OCI-LY1 (cell line): ENCODE measurements around the gene TCTN2.
A peak's percentile ranks its signal among the peaks of the same experiment; 100 is the strongest.

ENCODE experiments used
- H2AFZ ChIP-seq: fragments of 200-600 bp; sonication (generic), shearing (Covaris generic); 2 replicates; pipeline ENCODE4 v1.6.0; 2014; ENCODE audit warnings: antibody characterized with exemption, mild to moderate bottlenecking, low read length
- H3F3A ChIP-seq: fragments of 200-600 bp; sonication (generic), shearing (Covaris generic); 2 replicates; pipeline ENCODE4 v1.6.0; 2014; ENCODE audit warnings: mild to moderate bottlenecking, antibody characterized with exemption, low read length, moderate library complexity; ENCODE audit not compliant: insufficient read depth
- H3K27ac ChIP-seq: fragments of 200-600 bp; sonication (generic); 2 replicates; pipeline ENCODE4 v1.5.1; 2014; ENCODE audit warnings: low read length, mixed run types, mild to moderate bottlenecking, low read depth; ENCODE audit not compliant: poor library complexity, severe bottlenecking
- H3K27me3 ChIP-seq: fragments of 200-600 bp; sonication (generic); 2 replicates; pipeline ENCODE4 v1.6.0; 2014; ENCODE audit warnings: antibody characterized with exemption, mild to moderate bottlenecking, low read length, moderate library complexity; ENCODE audit not compliant: insufficient read depth
- H3K36me3 ChIP-seq: fragments of 200-600 bp; sonication (generic); 2 replicates; pipeline ENCODE4 v1.6.1; 2014; ENCODE audit warnings: mild to moderate bottlenecking, antibody characterized with exemption, low read length, moderate library complexity, mixed read lengths; ENCODE audit not compliant: insufficient read depth
- H3K4me1 ChIP-seq: fragments of 200-600 bp; sonication (generic); 2 replicates; pipeline ENCODE4 v1.5.1; 2014; ENCODE audit warnings: mild to moderate bottlenecking, low read length, moderate library complexity; ENCODE audit not compliant: insufficient read depth, severe bottlenecking
- H3K4me2 ChIP-seq: fragments of 200-600 bp; sonication (generic), shearing (Covaris generic); 2 replicates; pipeline ENCODE4 v1.6.1; 2014; ENCODE audit warnings: low read length
- H3K4me3 ChIP-seq: fragments of 200-600 bp; sonication (generic); 2 replicates; pipeline ENCODE4 v1.5.1; 2014; ENCODE audit warnings: low read length, low read depth, mild to moderate bottlenecking, mixed read lengths; ENCODE audit not compliant: poor library complexity, severe bottlenecking
- H3K79me2 ChIP-seq: fragments of 200-600 bp; shearing (Covaris generic); 2 replicates; pipeline ENCODE4 v1.6.1; 2016; ENCODE audit warnings: mixed run types, low read length, mixed read lengths; ENCODE audit not compliant: insufficient read depth
- H3K9ac ChIP-seq: fragments of 200-600 bp; sonication (generic), shearing (Covaris generic); 2 replicates; pipeline ENCODE4 v1.6.1; 2014; ENCODE audit warnings: mild to moderate bottlenecking, low read length, mixed read lengths
- H3K9me2 ChIP-seq: fragments of 200-600 bp; sonication (generic), shearing (Covaris generic); 2 replicates; pipeline ENCODE4 v1.6.1; 2014; ENCODE audit warnings: low read depth, mild to moderate bottlenecking, low read length, mixed read lengths
- H3K9me3 ChIP-seq: fragments of 200-600 bp; shearing (Covaris generic); 2 replicates; pipeline ENCODE4 v1.6.1; 2014; ENCODE audit warnings: low read length, mixed read lengths
- H4K20me1 ChIP-seq: fragments of 200-600 bp; sonication (generic), shearing (Covaris generic); 2 replicates; pipeline ENCODE4 v1.6.0; 2016; ENCODE audit warnings: mild to moderate bottlenecking, low read length; ENCODE audit not compliant: insufficient read depth
- EZH2 ChIP-seq: fragments of 200-600 bp; sonication (generic), shearing (Covaris generic); IDR thresholded peaks from 2 replicates; pipeline ENCODE4 v1.8.0; 2017; ENCODE audit warnings: borderline replicate concordance, mixed run types, mild to moderate bottlenecking, antibody characterized with exemption, low read length, moderate library complexity, mixed read lengths
- TF ChIP-seq, protein P1 (sequence below): fragments of 200-600 bp; sonication (generic), shearing (Covaris generic); IDR thresholded peaks from 2 replicates; pipeline ENCODE4 v1.5.1; 2017; ENCODE audit warnings: mild to moderate bottlenecking, antibody characterized with exemption, low read length, moderate library complexity, mixed read lengths

TCTN2 gene

DNA sequence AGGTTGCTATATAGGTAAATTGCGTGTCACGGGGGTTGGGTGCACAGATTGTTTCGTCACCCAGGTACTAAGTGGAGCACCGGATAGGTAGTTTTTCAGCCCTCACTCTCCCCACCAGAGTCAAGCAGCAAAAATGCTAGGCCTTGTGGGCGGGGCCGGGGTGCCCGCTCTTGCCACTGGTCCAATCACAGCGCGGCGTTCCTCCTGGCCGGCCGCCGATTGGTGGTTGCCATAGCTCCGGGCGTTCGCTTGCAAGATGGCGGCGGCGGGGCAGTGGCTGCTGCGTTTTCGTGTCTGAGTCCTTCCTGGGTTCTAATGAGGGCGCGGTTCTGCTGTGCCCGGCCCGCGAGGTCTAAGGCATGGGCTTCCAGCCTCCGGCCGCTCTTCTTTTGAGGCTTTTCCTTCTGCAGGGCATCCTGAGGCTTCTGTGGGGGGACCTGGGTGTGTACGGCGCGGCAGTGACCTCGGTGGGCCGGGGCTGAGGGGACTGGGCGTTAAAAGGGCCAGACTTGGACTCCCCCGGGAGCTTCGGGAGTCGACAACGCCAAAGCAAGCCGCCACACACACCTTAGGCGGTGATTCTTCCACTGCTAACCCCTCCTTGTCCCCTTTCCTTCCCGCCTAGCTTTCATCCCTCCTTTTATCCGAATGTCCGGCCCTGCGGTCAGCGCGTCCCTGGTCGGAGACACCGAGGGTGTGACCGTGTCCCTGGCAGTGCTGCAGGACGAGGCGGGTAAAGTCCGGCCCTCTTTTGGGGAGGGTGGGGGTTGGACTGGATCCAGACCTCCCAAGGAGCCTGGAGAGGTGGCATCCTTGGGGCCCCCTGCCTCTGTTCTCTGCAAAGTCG lies at the start of gene TCTN2:
Gene TCTN2 (plus strand): TSS at position 232 of the 847 bp plus-strand sequence. CDS start 128 bp downstream, at position 360.
- 0 out of 2 replicates have a peak, but pooled peaks cover 3% of the 10 kb centered on the region for H3K36me3 ChIP-seq
- H3K9me2 ChIP-seq, result no peaks in the 10 kb centered on the region
- no peaks in the 10 kb centered on the region; the same call in 1 of the 2 replicates for H3F3A ChIP-seq
- H3K4me1 ChIP-seq, result peaks cover 13% of the 10 kb centered on the region
- H3K4me3 ChIP-seq, result peak within 1 kb of the TSS; percentile 76
- H2AFZ ChIP-seq, result peak within 1 kb of the TSS; percentile 99
- no peaks in the 10 kb centered on the region for H3K9me3 ChIP-seq
- H3K27me3 ChIP-seq, result no peaks in the 10 kb centered on the region
- H4K20me1 ChIP-seq, result no peaks in the 10 kb centered on the region
- peak within 1 kb of the TSS; percentile 92 for H3K4me2 ChIP-seq
- H3K79me2 ChIP-seq, result no peaks in the 10 kb centered on the region
- H3K9ac ChIP-seq, result peak within 1 kb of the TSS; percentile 62
- H3K27ac ChIP-seq, result no peak within 1 kb of the TSS
- TF ChIP-seq, protein P1, sequence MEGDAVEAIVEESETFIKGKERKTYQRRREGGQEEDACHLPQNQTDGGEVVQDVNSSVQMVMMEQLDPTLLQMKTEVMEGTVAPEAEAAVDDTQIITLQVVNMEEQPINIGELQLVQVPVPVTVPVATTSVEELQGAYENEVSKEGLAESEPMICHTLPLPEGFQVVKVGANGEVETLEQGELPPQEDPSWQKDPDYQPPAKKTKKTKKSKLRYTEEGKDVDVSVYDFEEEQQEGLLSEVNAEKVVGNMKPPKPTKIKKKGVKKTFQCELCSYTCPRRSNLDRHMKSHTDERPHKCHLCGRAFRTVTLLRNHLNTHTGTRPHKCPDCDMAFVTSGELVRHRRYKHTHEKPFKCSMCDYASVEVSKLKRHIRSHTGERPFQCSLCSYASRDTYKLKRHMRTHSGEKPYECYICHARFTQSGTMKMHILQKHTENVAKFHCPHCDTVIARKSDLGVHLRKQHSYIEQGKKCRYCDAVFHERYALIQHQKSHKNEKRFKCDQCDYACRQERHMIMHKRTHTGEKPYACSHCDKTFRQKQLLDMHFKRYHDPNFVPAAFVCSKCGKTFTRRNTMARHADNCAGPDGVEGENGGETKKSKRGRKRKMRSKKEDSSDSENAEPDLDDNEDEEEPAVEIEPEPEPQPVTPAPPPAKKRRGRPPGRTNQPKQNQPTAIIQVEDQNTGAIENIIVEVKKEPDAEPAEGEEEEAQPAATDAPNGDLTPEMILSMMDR, result no peak
- TF ChIP-seq EZH2, result no peak

DNA sequence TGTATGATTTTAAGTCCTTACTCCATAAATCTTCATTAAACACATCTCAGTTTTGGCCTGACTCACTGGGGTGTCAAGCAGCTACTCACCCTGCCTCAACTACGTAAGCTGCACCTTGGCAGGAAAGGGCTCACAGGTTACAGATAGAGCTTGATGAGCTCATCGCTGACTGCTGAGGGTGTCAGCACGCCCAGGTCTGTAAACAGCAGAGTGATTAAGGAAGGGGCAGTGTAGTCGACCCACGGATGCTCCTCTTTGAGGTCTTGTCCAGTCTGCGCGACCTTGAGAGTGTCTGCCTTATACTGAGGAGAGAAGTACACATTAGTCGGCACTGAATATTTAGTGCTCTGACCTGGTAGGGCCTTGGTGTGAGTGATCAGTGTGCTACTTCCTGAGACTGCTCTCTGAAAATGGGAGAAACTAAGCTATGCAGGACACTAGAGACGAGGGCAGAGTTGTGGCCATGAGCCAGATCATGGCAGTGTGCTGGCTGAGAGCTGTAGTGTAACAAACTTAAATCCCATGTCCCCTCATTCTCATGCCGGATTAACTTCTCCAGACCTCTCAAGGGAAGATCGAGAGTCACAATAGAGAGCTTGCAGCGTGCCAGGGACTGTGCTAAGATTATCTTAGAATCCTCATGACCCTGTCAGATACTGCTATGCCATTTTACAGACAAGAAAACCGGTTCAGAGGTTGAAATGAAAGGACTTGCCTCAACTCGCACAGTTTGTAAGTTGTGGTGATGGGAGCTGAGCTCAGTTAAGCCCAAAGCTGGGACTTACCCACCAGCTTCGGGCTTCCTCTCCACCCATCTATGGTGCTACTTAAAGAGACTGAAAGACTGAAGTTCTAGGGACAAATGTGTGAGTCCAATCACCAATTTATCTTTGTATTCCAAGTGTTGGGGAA lies 49.0 kb upstream of the TCTN2 start:
- no peak overlapping the region for H2AFZ ChIP-seq
- TF ChIP-seq EZH2, result no peak
- TF ChIP-seq, protein P1, result no peak
- no peak overlapping the region for H3K9ac ChIP-seq
- no peak overlapping the region for H3K27ac ChIP-seq
- H3F3A ChIP-seq, result peaks cover 3% of the 10 kb centered on the region; the same call in 1 of the 2 replicates
- H3K9me3 ChIP-seq, result no peaks in the 10 kb centered on the region
- no peaks in the 10 kb centered on the region for H3K4me1 ChIP-seq
- no peaks in the 10 kb centered on the region for H3K27me3 ChIP-seq
- H3K9me2 ChIP-seq, result no peaks in the 10 kb centered on the region
- no peaks in the 10 kb centered on the region for H4K20me1 ChIP-seq
- H3K36me3 ChIP-seq, result peaks cover 93% of the 10 kb centered on the region
- no peak overlapping the region for H3K4me3 ChIP-seq
- no peaks in the 10 kb centered on the region for H3K79me2 ChIP-seq
- H3K4me2 ChIP-seq, result no peak overlapping the region

DNA sequence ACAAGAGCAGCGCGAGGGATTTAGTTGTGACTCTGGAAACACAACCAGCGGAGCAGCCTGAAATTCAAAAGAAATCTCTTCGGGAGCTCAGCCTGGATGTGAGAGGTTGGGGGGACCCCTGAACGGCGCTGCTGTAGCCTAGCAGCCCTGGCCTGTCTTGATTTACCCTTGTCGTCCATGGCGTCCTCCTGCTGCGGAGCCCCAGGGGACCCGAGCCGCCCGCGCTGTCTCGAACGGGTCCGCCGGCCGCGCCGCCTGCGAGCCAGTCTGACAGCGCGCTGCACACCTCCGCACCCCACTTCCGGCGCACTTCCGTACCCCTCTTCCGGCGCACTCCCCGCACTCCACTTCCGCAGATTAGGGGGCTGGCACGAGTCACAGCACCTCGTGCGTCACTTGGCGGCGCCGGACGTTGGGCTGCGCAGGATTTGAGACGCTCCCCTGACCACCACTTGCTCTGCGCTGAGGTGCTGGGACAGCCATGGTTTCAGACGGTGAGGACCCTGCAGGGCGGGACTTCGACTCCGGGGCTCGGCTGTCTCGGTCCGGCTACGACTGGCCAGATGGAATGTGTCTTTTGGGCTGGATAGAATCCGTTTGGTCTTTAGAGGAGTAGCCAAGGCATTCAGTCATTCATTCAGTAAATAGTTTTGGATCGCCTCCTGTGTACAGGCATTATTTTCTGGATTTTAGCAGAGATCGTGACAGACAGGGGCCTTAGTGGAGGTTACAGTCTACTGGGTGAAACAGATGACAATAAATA lies 37.4 kb upstream of the TCTN2 start, which contains the start of the genes EIF2B1 and GTF2H3:
Gene EIF2B1 (minus strand): TSS at position 308 of the 763 bp plus-strand sequence. CDS start 129 bp downstream, at position 179.
Gene GTF2H3 (plus strand): TSS at position 451 of the 763 bp plus-strand sequence. CDS start 31 bp downstream, at position 482.
- H3F3A ChIP-seq, result no peaks in the 10 kb centered on the region
- H3K27ac ChIP-seq, result peak within 1 kb of the TSS; percentile 24
- H3K9me3 ChIP-seq, result no peaks in the 10 kb centered on the region
- no peak for TF ChIP-seq EZH2
- TF ChIP-seq, protein P1, result no peak
- H3K9ac ChIP-seq, result peak within 1 kb of the TSS; percentile 98
- peaks cover 25% of the 10 kb centered on the region for H3K36me3 ChIP-seq
- H3K9me2 ChIP-seq, result no peaks in the 10 kb centered on the region
- peaks cover 31% of the 10 kb centered on the region for H3K79me2 ChIP-seq
- no peak within 1 kb of the TSS for H2AFZ ChIP-seq
- no peaks in the 10 kb centered on the region for H3K27me3 ChIP-seq
- peak within 1 kb of the TSS; percentile 91 for H3K4me2 ChIP-seq
- H4K20me1 ChIP-seq, result no peaks in the 10 kb centered on the region
- H3K4me3 ChIP-seq, result peak within 1 kb of the TSS; percentile 92
- H3K4me1 ChIP-seq, result peaks cover 22% of the 10 kb centered on the region
